Kidney epithelial cell (primary cell): ENCODE data around the gene IFT172. TPM values are rescaled to one million over a fixed set of nuclear protein-coding genes. Genes with fewer than 3 reads are reported as not detected.
A peak's percentile ranks its signal among the peaks of the same experiment; 100 is the strongest.

Experiments
- DNase-seq: peaks from one replicate; pipeline ENCODE4 v3.0.0-alpha.2; 2010; ENCODE audit warnings: low read depth
- H3K27me3 ChIP-seq: 2 replicates; pipeline ENCODE4 v1.6.0; 2011; ENCODE audit warnings: low read length; ENCODE audit not compliant: control insufficient read depth, insufficient read depth
- H3K36me3 ChIP-seq: 2 replicates; pipeline ENCODE4 v1.5.1; 2011; ENCODE audit warnings: low read length; ENCODE audit not compliant: control insufficient read depth, insufficient read depth
- H3K4me3 ChIP-seq: 2 replicates; pipeline ENCODE4 v1.5.1; 2011; ENCODE audit warnings: low read depth, mild to moderate bottlenecking, control low read depth, low read length
- total RNA-seq: library from RNA; depleted of rRNA; stranded (reverse); fragments of >200 nt; gene quantifications from 2 replicates; pipeline ENCODE4 v1.2.3, GENCODE V29; 2015
- TF ChIP-seq, protein P1 (sequence below): IDR thresholded peaks from 2 replicates; pipeline ENCODE4 v1.5.1; 2011; ENCODE audit warnings: mild to moderate bottlenecking, moderate library complexity, low read length, control low read depth, inconsistent platforms; ENCODE audit not compliant: insufficient read depth, poor library complexity, severe bottlenecking

Gene IFT172
- total RNA-seq, 1 donor from 2014 or later = 11.2 TPM

DNA sequence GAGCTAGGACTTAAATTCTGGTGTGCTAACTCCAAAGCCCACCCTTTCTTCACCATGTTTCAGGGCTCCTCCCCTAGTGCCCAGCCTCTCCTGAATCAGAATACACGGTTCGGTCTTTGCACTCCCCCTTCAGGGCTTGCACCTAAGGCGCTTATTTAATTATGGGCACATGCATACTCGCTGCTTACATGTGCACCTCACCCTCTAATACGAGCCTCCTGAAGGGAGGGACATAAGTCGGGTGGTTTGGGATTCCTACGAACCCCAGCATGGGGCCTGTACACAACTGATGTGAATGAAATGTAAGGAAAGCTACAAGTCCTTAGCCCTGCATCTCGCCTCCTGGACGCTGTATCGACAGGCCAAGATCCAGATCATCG lies 435 bp downstream of the IFT172 start:
- DNase-seq = no peak
- Histone ChIP-seq H3K36me3 (no peaks in the 10 kb centered on the region), H3K27me3 (no peaks in the 10 kb centered on the region), H3K4me3 (peak overlapping the region; percentile 87)
- TF ChIP-seq, protein P1, sequence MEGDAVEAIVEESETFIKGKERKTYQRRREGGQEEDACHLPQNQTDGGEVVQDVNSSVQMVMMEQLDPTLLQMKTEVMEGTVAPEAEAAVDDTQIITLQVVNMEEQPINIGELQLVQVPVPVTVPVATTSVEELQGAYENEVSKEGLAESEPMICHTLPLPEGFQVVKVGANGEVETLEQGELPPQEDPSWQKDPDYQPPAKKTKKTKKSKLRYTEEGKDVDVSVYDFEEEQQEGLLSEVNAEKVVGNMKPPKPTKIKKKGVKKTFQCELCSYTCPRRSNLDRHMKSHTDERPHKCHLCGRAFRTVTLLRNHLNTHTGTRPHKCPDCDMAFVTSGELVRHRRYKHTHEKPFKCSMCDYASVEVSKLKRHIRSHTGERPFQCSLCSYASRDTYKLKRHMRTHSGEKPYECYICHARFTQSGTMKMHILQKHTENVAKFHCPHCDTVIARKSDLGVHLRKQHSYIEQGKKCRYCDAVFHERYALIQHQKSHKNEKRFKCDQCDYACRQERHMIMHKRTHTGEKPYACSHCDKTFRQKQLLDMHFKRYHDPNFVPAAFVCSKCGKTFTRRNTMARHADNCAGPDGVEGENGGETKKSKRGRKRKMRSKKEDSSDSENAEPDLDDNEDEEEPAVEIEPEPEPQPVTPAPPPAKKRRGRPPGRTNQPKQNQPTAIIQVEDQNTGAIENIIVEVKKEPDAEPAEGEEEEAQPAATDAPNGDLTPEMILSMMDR = no peak

DNA sequence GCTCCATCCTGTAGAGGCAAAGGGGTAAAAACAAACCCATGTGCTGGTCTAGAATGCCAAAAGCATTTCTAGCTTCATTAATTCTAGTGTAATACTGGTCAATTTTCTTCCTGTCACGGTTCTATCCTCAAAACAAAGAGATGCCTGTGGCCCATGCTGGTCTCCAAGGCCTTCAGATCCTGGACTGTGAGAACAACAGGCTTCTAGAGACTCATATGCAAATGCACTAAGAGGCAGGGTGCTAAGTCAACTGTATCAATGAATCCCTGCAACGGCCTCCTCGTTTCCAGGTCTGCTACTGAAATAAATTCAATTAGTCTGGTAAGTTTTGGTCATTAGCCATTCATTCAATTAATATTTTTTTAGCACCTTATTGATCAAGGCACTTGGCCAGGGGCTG lies 4.0 kb downstream of the IFT172 start:
- H3K36me3 ChIP-seq = no peaks in the 10 kb centered on the region
- no peak overlapping the region for H3K4me3 ChIP-seq
- TF ChIP-seq, protein P1 = no peak
- DNase-seq = no peak
- H3K27me3 ChIP-seq = no peaks in the 10 kb centered on the region

DNA sequence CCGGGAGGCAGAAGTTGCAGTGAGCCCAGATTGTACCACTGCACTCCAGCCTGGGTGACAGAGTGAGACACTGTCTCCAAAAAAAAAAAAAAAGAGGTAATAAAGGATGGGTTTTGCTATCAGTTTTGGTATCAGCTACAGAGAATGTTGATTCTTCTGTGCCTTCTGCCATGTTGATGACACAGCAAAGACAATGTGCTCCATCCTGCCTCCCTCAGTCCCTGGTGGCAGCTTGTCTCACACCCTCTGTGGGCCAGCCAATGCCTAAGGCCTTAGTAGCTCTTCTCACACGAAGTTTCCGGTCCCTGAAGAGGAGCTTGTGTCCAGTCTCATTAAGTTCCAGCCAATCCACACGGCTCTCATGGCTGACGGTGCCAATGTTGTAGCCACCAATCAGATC lies 17.6 kb downstream of the IFT172 start:
- no peak for DNase-seq
- TF ChIP-seq, protein P1 = no peak
- Histone ChIP-seq H3K27me3 (no peaks in the 10 kb centered on the region), H3K4me3 (no peak overlapping the region), H3K36me3 (no peaks in the 10 kb centered on the region)

DNA sequence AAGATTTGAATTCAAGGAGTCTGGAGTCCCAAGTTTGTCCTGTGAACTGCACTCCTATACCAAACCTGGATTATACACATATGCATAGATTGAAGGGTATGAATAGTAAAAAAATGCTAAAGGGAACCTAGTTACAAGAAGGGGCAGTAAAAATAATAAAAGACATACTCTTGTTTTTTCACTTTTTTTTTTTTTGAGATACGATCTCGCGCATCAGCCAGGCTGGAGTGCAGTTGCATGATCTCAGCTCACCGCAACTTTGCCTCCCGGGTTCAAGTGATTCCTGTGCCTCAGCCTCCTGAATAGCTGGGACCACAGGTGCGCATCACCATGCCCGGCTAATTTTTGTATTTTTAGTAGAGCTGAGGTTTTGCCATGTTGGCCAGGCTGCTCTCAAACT lies 25.1 kb downstream of the IFT172 start:
- no peak for DNase-seq
- Histone ChIP-seq H3K27me3 (no peaks in the 10 kb centered on the region), H3K36me3 (no peaks in the 10 kb centered on the region), H3K4me3 (no peak overlapping the region)
- TF ChIP-seq, protein P1 = no peak

DNA sequence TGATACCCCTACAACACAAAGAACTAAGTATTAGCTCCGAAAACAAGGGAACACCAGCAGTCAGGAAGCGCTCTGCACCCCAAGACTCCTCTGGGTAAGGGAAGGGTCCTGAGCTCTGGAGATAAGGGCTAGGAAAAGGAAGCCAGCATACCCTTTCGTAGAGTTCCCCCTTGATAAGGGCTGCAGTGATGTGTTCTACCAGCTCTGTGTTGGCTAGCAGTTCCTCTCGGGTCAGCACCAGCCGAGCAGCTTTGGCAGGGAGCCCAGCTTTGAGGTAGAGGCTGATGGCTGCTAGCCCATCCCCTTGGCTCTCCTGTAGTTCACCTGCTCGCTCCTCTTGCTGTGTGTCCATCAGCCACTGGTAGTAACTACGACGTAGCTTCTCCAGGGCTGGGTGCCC lies 28.4 kb downstream of the IFT172 start:
- TF ChIP-seq, protein P1 = no peak
- Histone ChIP-seq H3K27me3 (no peaks in the 10 kb centered on the region), H3K4me3 (no peak overlapping the region), H3K36me3 (peaks cover 3% of the 10 kb centered on the region)
- DNase-seq = no peak

DNA sequence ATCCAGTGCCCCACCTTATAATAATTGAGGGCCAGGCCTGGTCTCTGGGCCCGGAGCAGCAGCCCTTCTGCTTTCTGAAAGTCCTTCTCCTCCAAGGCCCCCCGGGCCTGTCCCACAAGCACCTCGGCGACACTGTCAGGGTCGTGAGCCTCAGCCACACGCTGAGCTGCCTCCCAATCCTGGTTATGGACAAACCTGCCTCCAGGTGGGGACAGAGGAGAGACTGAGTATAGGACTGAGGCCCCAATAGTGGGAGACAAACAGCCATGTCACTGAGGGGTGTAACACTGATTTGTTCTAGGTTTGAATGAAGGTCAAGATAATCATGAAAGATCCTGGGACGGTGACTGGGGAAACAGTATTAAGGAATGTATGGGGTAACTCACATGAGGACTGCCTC lies 35.6 kb downstream of the IFT172 start:
- no peaks in the 10 kb centered on the region for H3K27me3 ChIP-seq
- H3K36me3 ChIP-seq = peaks cover 3% of the 10 kb centered on the region
- no peak overlapping the region for H3K4me3 ChIP-seq
- TF ChIP-seq, protein P1 = no peak
- DNase-seq = no peak
